ENCODE data around the gene PLEKHG5.

Gene PLEKHG5

DNA sequence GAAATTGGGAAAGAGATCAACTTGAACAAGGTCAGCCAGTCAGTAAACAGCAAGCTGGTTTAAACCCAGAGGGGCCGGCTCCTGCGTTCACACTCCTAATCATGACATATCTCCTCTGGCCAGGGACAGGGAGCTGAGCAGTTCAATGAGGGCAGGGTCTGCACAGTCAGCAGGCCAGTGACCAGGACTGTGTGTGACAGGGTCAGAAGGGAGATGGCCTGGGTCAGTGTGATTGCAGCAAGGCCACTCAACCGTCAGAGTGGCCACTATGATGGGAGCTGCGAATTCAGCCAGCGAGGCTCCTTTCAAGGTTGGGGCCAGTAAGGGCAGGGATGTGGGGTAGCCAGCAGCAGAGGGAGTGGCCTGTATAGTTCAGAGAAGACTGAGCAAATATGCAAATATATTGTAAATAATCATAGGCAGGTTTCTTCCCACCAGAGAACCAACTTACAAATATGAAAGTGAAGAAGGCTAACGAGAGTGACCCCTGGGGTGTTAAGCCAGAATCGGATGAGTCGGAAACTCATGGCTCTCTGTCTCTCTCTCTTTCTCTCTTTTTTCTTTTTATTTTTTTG is 42.9 kb upstream of the PLEKHG5 start:
- TF ChIP-seq, protein P1, sequence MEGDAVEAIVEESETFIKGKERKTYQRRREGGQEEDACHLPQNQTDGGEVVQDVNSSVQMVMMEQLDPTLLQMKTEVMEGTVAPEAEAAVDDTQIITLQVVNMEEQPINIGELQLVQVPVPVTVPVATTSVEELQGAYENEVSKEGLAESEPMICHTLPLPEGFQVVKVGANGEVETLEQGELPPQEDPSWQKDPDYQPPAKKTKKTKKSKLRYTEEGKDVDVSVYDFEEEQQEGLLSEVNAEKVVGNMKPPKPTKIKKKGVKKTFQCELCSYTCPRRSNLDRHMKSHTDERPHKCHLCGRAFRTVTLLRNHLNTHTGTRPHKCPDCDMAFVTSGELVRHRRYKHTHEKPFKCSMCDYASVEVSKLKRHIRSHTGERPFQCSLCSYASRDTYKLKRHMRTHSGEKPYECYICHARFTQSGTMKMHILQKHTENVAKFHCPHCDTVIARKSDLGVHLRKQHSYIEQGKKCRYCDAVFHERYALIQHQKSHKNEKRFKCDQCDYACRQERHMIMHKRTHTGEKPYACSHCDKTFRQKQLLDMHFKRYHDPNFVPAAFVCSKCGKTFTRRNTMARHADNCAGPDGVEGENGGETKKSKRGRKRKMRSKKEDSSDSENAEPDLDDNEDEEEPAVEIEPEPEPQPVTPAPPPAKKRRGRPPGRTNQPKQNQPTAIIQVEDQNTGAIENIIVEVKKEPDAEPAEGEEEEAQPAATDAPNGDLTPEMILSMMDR (IDR thresholded peaks at IDR 0.05; ENCODE audit: poor library complexity, severe bottlenecking): no peak
- Histone ChIP-seq H3K27ac (ENCODE audit: poor library complexity, severe bottlenecking) (no peak overlapping the region), H3K4me3 (ENCODE audit: severe bottlenecking) (no peak overlapping the region), H3K9me3 (ENCODE audit: severe bottlenecking) (no peaks in the 10 kb centered on the region), H3K4me1 (ENCODE audit: insufficient read depth, poor library complexity, severe bottlenecking) (no peaks in the 10 kb centered on the region), H3K36me3 (ENCODE audit: low read depth) (peaks cover 89% of the 10 kb centered on the region), H3K27me3 (ENCODE audit: insufficient read depth, poor library complexity, severe bottlenecking) (no peaks in the 10 kb centered on the region)
- DNase-seq (ENCODE audit: low spot score) (no peak), ATAC-seq (ENCODE audit: low read depth) (no peak)

DNA sequence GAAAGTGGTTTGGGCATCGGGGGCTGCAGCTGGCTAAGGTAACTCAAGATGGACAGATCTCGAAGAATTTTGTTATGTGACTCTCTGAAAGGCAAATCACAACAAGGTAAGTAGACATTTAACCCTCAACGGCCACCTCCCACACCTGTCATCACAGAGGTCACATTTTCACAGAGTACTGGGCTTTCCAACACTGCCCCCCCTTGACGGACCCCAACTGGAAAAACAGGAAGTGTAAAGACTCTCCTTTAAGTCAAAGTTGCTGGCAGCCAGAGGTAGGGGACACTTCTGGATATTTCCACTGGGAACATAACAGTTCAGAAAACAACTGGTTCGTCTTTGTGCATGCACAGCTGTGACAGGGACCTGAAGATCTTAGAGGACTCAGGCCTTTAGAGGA is 40.5 kb upstream of the PLEKHG5 start:
- no peak for ATAC-seq (ENCODE audit: low read depth)
- no peaks in the 10 kb centered on the region for H3K4me1 ChIP-seq (ENCODE audit: insufficient read depth, poor library complexity, severe bottlenecking)
- H3K36me3 ChIP-seq (ENCODE audit: low read depth): peaks cover 90% of the 10 kb centered on the region

DNA sequence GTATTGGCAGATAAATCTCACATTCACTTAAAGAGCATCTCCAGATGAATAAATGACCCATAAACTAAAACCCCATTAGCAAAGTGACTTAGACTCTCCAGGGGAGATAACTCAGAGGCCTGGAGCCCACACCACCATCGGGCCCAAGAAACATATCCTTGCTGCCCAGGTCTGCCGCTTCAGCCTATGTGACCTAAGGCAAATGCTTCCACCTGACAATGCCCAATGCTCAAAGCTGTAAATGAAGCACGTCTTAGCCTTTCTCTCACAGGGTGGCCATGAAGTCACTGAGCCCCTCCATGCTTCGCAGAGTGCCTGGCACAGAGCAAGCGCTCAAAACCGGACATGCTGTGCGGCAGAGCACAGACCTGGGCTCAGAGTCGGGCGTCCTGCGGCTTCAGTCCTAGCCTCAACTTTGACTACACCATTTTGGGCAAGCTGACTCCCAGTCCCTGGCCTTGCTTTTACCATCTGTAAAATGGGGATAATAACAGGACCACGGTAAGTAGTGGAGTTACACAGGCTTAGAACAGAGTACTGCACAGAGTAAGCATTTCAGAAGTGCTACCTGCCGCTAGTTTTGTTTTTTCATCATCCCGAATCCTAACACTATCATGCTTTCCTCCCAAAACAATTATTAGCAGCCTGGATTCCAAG is 39.2 kb upstream of the PLEKHG5 start:
- Histone ChIP-seq H3K4me3 (ENCODE audit: severe bottlenecking) (no peak overlapping the region), H3K4me1 (ENCODE audit: insufficient read depth, poor library complexity, severe bottlenecking) (no peaks in the 10 kb centered on the region), H3K27ac (ENCODE audit: poor library complexity, severe bottlenecking) (no peak overlapping the region), H3K27me3 (ENCODE audit: insufficient read depth, poor library complexity, severe bottlenecking) (no peaks in the 10 kb centered on the region), H3K36me3 (ENCODE audit: low read depth) (peaks cover 90% of the 10 kb centered on the region), H3K9me3 (ENCODE audit: severe bottlenecking) (no peaks in the 10 kb centered on the region)
- no peak for DNase-seq (ENCODE audit: low spot score)
- TF ChIP-seq, protein P1 (IDR thresholded peaks at IDR 0.05; ENCODE audit: poor library complexity, severe bottlenecking): no peak
- ATAC-seq (ENCODE audit: low read depth): no peak

More for the DNA sequence above, 40.5 kb upstream of the PLEKHG5 start:
- Histone ChIP-seq H3K27me3 (ENCODE audit: insufficient read depth, poor library complexity, severe bottlenecking) (no peaks in the 10 kb centered on the region), H3K27ac (ENCODE audit: poor library complexity, severe bottlenecking) (no peak overlapping the region), H3K9me3 (ENCODE audit: severe bottlenecking) (no peaks in the 10 kb centered on the region), H3K4me3 (ENCODE audit: severe bottlenecking) (no peak overlapping the region)
- TF ChIP-seq, protein P1 (IDR thresholded peaks at IDR 0.05; ENCODE audit: poor library complexity, severe bottlenecking): no peak
- no peak for DNase-seq (ENCODE audit: low spot score)

DNA sequence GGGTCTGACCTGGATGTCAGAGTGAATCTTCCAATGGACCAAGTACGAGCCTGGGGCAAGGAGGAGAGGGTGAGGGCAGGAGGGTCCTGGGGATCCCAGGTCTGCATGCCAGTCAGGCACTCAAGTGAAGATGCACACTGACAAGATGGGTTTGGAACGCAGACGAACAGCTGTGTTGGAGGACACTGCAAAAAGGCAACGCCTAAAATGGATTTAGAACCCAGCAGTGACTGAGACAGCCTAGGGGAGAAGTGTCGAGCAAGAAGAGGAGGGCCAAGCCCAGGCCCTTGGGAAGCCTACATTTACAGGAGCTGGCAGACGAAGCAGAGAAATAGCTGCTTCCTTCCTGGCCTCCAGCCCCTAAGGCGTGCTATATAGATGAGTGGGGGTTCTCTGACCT is 37.0 kb upstream of the PLEKHG5 start:
- H3K4me1 ChIP-seq (ENCODE audit: insufficient read depth, poor library complexity, severe bottlenecking): no peaks in the 10 kb centered on the region
- TF ChIP-seq, protein P1 (IDR thresholded peaks at IDR 0.05; ENCODE audit: poor library complexity, severe bottlenecking): no peak
- no peaks in the 10 kb centered on the region for H3K9me3 ChIP-seq (ENCODE audit: severe bottlenecking)
- no peak overlapping the region for H3K27ac ChIP-seq (ENCODE audit: poor library complexity, severe bottlenecking)
- no peak overlapping the region for H3K4me3 ChIP-seq (ENCODE audit: severe bottlenecking)
- peaks cover 77% of the 10 kb centered on the region for H3K36me3 ChIP-seq (ENCODE audit: low read depth)
- DNase-seq (ENCODE audit: low spot score): no peak
- ATAC-seq (ENCODE audit: low read depth): no peak
- no peaks in the 10 kb centered on the region for H3K27me3 ChIP-seq (ENCODE audit: insufficient read depth, poor library complexity, severe bottlenecking)

DNA sequence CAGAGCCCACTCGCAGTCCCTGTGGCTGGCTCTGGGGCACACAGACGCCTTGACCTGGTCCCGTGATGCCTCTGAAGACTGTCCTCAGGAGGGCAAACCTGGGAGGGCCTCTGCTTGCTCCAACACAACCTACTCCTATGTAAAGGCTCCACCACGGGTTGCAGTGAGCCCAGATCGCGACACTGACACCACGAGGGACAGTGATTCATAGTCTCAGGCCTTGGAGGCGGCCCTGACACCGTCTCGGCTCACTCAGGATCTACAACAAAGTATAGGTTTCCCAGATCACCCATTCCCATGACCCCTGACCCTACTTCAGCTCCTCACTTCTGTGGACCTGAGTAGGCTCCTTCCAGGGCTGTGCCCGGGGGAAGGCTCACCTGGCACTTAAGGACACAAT is 34.8 kb upstream of the PLEKHG5 start:
- no peak overlapping the region for H3K4me3 ChIP-seq (ENCODE audit: severe bottlenecking)

More for the DNA sequence above, 34.8 kb upstream of the PLEKHG5 start:
- TF ChIP-seq, protein P1 (IDR thresholded peaks at IDR 0.05; ENCODE audit: poor library complexity, severe bottlenecking): no peak
- H3K27ac ChIP-seq (ENCODE audit: poor library complexity, severe bottlenecking): no peak overlapping the region
- no peaks in the 10 kb centered on the region for H3K9me3 ChIP-seq (ENCODE audit: severe bottlenecking)
- peaks cover 56% of the 10 kb centered on the region for H3K36me3 ChIP-seq (ENCODE audit: low read depth)
- H3K27me3 ChIP-seq (ENCODE audit: insufficient read depth, poor library complexity, severe bottlenecking): no peaks in the 10 kb centered on the region
- DNase-seq (ENCODE audit: low spot score) (no peak), ATAC-seq (ENCODE audit: low read depth) (no peak)
- peaks cover under 1% of the 10 kb centered on the region for H3K4me1 ChIP-seq (ENCODE audit: insufficient read depth, poor library complexity, severe bottlenecking)

Data from RWPE2 (cell line).